DND-41 (cell line): ENCODE results near the gene POLR2F.

Source experiments
- ATAC-seq: fragments of 200-7000 bp; cut with Tn5 transposase; 3 replicates; pipeline ENCODE4 v1.9.1; 2021; ENCODE audit warnings: low read depth; ENCODE audit not compliant: insufficient read depth
- DNase-seq: peaks from one replicate; pipeline ENCODE4 v3.0.0-alpha.2; 2020
- H2AFZ ChIP-seq: 2 replicates; pipeline ENCODE4 v1.6.0; 2012; ENCODE audit warnings: low read depth, low read length
- H3K27ac ChIP-seq: 2 replicates; pipeline ENCODE4 v1.5.1; 2012; ENCODE audit warnings: low read length, inconsistent platforms
- H3K27me3 ChIP-seq: fragments of 200-600 bp; sonication (generic); 2 replicates; pipeline ENCODE4 v1.6.0; 2012; ENCODE audit warnings: low read length, mild to moderate bottlenecking, inconsistent platforms; ENCODE audit not compliant: insufficient read depth, poor library complexity
- H3K36me3 ChIP-seq: 2 replicates; pipeline ENCODE4 v1.5.1; 2012; ENCODE audit warnings: low read length, inconsistent platforms; ENCODE audit not compliant: insufficient read depth
- H3K4me1 ChIP-seq: 2 replicates; pipeline ENCODE4 v1.5.1; 2012; ENCODE audit warnings: mild to moderate bottlenecking, low read length; ENCODE audit not compliant: insufficient read depth
- H3K4me2 ChIP-seq: 2 replicates; pipeline ENCODE4 v1.6.0; 2012; ENCODE audit warnings: mild to moderate bottlenecking, moderate library complexity, low read length, inconsistent platforms; ENCODE audit not compliant: insufficient read depth
- H3K4me3 ChIP-seq, 2 experiments: fragments of 200-600 bp in 1 of 2; shearing (Covaris generic) in 1 of 2; 2 replicates each; pipeline ENCODE4 v1.5.1; 2012 to 2016; ENCODE audit warnings: inconsistent platforms in 2 of 2, low read length in 2 of 2, mild to moderate bottlenecking in 2 of 2, low read depth in 1 of 2, moderate library complexity in 1 of 2
- H3K79me2 ChIP-seq: 2 replicates; pipeline ENCODE4 v1.6.0; 2012; ENCODE audit warnings: low read length, inconsistent platforms; ENCODE audit not compliant: insufficient read depth
- H3K9ac ChIP-seq: 2 replicates; pipeline ENCODE4 v1.6.0; 2012; ENCODE audit warnings: low read depth, mild to moderate bottlenecking, inconsistent platforms, low read length, moderate library complexity
- H3K9me3 ChIP-seq: 2 replicates; pipeline ENCODE4 v1.5.1; 2012; ENCODE audit warnings: low read length, moderate library complexity, mild to moderate bottlenecking, inconsistent platforms; ENCODE audit not compliant: insufficient read depth, severe bottlenecking
- H4K20me1 ChIP-seq: 2 replicates; pipeline ENCODE4 v1.6.0; 2012; ENCODE audit warnings: low read length; ENCODE audit not compliant: insufficient read depth
- CTCF ChIP-seq: IDR thresholded peaks from 2 replicates; pipeline ENCODE4 v1.5.1; 2012; ENCODE audit warnings: borderline replicate concordance, low read length, moderate library complexity, mild to moderate bottlenecking; ENCODE audit not compliant: poor library complexity, severe bottlenecking; ENCODE audit errors: extremely low read depth
- EZH2 ChIP-seq: IDR thresholded peaks from 3 replicates; pipeline ENCODE4 v1.6.1; 2012; ENCODE audit warnings: borderline replicate concordance, low read depth, mild to moderate bottlenecking, moderate library complexity, low read length, inconsistent platforms; ENCODE audit not compliant: severe bottlenecking

The POLR2F gene

DNA sequence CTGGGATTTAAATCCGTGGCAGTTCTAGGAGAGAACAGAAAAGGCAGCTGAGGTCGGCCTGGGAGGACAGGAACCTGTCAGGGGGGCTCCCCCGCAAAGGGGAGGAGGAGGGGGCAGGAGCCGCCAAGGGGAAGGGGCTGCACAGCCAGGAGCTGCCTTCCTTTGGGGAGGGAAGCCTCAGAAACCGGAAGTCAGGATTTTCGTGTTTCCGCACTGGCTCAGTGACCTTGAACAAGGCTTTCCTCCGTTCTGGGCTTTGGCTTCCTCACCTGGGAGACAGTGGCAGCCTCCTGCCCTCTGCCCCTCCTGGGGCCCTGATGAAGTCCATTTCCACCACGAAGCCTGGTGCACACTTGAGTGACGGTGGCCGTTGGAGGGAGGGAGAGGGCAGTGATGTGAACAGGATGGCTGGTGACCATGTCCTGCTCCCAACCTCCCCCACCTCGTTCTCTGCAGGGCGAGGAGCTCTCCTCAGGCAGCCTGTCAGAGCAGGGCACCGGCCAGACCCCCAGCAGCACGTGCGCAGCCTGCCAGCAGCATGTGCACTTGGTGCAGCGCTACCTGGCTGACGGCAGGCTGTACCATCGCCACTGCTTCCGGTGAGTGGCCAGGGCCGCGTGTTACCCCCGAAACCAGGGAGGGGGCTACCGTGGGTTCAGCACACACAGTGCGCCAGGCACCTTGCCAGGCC is 34.8 kb upstream of the POLR2F start:
- no peaks in the 10 kb centered on the region for H4K20me1 ChIP-seq
- no peaks in the 10 kb centered on the region for H3K79me2 ChIP-seq
- no peaks in the 10 kb centered on the region for H3K9me3 ChIP-seq
- H3K36me3 ChIP-seq, result peaks cover 22% of the 10 kb centered on the region
- TF ChIP-seq CTCF, result no peak
- TF ChIP-seq EZH2, result no peak
- no peaks in the 10 kb centered on the region for H3K27me3 ChIP-seq
- H2AFZ ChIP-seq, result no peak overlapping the region
- DNase-seq (no peak), ATAC-seq (no peak)
- no peak overlapping the region for H3K4me3 ChIP-seq
- H3K4me1 ChIP-seq, result no peaks in the 10 kb centered on the region
- no peak overlapping the region for H3K4me2 ChIP-seq
- H3K27ac ChIP-seq, result no peak overlapping the region
- no peak overlapping the region for H3K9ac ChIP-seq

GRCh38 chr22:37920126-37920525 is 33.4 kb upstream of the POLR2F start:
- Histone ChIP-seq H3K79me2 (no peaks in the 10 kb centered on the region), H4K20me1 (no peaks in the 10 kb centered on the region), H3K27ac (no peak overlapping the region), H3K9ac (no peak overlapping the region), H3K27me3 (no peaks in the 10 kb centered on the region), H3K36me3 (peaks cover 24% of the 10 kb centered on the region), H3K9me3 (no peaks in the 10 kb centered on the region), H2AFZ (no peak overlapping the region), H3K4me3 (no peak overlapping the region), H3K4me2 (no peak overlapping the region), H3K4me1 (no peaks in the 10 kb centered on the region)
- DNase-seq (no peak), ATAC-seq (no peak)
- TF ChIP-seq CTCF, result no peak

- Histone ChIP-seq H3K27ac (no peak overlapping the region), H3K36me3 (peaks cover 36% of the 10 kb centered on the region), H3K4me1 (no peaks in the 10 kb centered on the region), H3K27me3 (no peaks in the 10 kb centered on the region), H2AFZ (no peak overlapping the region), H3K9ac (no peak overlapping the region), H3K4me2 (no peak overlapping the region), H3K79me2 (no peaks in the 10 kb centered on the region), H3K9me3 (no peaks in the 10 kb centered on the region), H4K20me1 (no peaks in the 10 kb centered on the region), H3K4me3 (no peak overlapping the region)
- ATAC-seq (peak; percentile 59; the same call in 1 of the 3 replicates), DNase-seq (peak; percentile 20)
- TF ChIP-seq EZH2, result no peak
- TF ChIP-seq CTCF, result peak; percentile 33
Observed at GRCh38 chr22:37922191-37922590, 31.3 kb upstream of the POLR2F start.

DNA sequence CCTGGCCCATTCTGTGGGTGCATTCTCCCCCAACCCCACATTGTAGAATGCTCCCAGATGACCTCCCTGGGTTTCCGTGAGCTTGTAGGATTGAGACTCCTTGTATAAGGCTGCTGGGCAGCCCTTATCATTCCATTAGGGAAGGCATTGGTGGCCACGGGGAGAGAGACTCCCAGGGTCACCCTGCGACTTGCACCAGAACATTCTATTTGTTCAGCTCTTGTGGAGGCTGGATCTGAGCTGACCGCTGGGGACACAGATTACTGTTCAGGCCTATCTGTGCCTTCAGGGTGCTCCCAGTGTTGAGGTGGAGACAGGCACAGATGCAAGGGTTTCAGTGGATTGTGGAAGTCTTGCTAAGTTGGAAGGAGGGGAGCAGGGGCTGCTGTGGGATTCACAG is 29.6 kb upstream of the POLR2F start:
- Histone ChIP-seq H3K4me2 (no peak overlapping the region), H3K36me3 (peaks cover 31% of the 10 kb centered on the region), H3K27me3 (no peaks in the 10 kb centered on the region), H3K4me1 (no peaks in the 10 kb centered on the region), H3K9me3 (no peaks in the 10 kb centered on the region), H3K9ac (no peak overlapping the region), H4K20me1 (no peaks in the 10 kb centered on the region), H3K4me3 (no peak overlapping the region), H2AFZ (no peak overlapping the region), H3K79me2 (no peaks in the 10 kb centered on the region), H3K27ac (no peak overlapping the region)
- DNase-seq (no peak), ATAC-seq (no peak)
- TF ChIP-seq CTCF (no peak), EZH2 (no peak)
